Peyer's patch (tissue), 4 donors: ENCODE results near the gene KDM4C.

Source experiments
- POLR2A ChIP-seq, 2 donors: fragments of 450-650 bp; IDR thresholded peaks; one replicate each; pipeline ENCODE4 v1.5.1; 2017; ENCODE audit warnings: antibody characterized with exemption in 2 of 2, mild to moderate bottlenecking in 2 of 2, moderate library complexity in 2 of 2
- TF ChIP-seq, protein P1 (sequence below), 6 experiments: fragments of 450-650 bp in 4 of 6; fragments of 200-600 bp in 2 of 6; sonication (generic) in 1 of 6; IDR thresholded peaks; one replicate each; pipeline ENCODE4 v1.5.1; 2017 to 2019; ENCODE audit warnings: antibody characterized with exemption in 6 of 6, mild to moderate bottlenecking in 3 of 6, moderate library complexity in 1 of 6

DNA sequence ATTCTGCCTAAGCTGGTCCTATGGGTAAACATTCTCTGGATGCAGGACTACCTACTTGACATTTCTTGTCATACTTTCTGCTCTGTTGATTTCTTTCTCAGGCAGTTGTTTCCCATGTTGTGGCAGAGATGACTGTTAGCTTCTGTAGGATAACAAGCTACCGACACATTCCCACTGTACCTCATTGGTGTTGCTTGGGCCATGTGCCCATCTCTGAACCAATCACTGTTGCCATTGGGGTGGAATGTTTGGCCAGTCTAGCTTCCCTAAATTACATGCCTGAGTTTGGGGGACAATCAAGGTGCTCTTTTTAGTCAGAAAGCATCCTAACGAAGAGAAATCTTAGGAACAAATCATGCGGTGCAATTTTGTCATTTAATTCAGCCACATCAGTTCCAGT lies 212.0 kb downstream of the KDM4C start:
- TF ChIP-seq, protein P1, sequence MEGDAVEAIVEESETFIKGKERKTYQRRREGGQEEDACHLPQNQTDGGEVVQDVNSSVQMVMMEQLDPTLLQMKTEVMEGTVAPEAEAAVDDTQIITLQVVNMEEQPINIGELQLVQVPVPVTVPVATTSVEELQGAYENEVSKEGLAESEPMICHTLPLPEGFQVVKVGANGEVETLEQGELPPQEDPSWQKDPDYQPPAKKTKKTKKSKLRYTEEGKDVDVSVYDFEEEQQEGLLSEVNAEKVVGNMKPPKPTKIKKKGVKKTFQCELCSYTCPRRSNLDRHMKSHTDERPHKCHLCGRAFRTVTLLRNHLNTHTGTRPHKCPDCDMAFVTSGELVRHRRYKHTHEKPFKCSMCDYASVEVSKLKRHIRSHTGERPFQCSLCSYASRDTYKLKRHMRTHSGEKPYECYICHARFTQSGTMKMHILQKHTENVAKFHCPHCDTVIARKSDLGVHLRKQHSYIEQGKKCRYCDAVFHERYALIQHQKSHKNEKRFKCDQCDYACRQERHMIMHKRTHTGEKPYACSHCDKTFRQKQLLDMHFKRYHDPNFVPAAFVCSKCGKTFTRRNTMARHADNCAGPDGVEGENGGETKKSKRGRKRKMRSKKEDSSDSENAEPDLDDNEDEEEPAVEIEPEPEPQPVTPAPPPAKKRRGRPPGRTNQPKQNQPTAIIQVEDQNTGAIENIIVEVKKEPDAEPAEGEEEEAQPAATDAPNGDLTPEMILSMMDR (IDR thresholded peaks at IDR 0.05) = no peak
- TF ChIP-seq POLR2A (IDR thresholded peaks at IDR 0.05) = no peak
